Measurements from ENCODE around the gene RGS16. TPM values are rescaled to one million over a fixed set of nuclear protein-coding genes. Genes with fewer than 3 reads are reported as not detected.
A peak's percentile ranks its signal among the peaks of the same experiment; 100 is the strongest.
"Not testable (repeated sequence)": the region's sequence is repeated elsewhere in the genome, so short reads cannot be mapped to it uniquely, and the experiment has no call there.

Gene RGS16
- total RNA-seq (2014; rRNA removed; shearing (Covaris generic)), result 25.1 and 27.4 TPM in 2 replicates
- polyA plus RNA-seq (2014; cell fraction: nucleus; rRNA removed), result 31.2 and 37.1 TPM in 2 replicates

- DNase-seq (ENCODE audit: extremely low read depth, low read depth), result peak; percentile 95
Observed at GRCh38 chr1:182604175-182605164, at the start of gene RGS16. Gene RGS16, minus strand, starts transcription at chr1:182604389. Its CDS starts 130 bp downstream, at chr1:182604259.

GRCh38 chr1:182653986-182654385, 49.8 kb upstream of the RGS16 start:
- DNase-seq (ENCODE audit: extremely low read depth, low read depth), result no peak

GRCh38 chr1:182652933-182653332, 48.7 kb upstream of the RGS16 start:
- no peak for DNase-seq (ENCODE audit: extremely low read depth, low read depth)

- no peak for DNase-seq (ENCODE audit: extremely low read depth, low read depth)
Observed at GRCh38 chr1:182651339-182651724, 47.1 kb upstream of the RGS16 start.

GRCh38 chr1:182650678-182651338, 46.6 kb upstream of the RGS16 start:
- DNase-seq (ENCODE audit: extremely low read depth, low read depth), result no peak

- DNase-seq (ENCODE audit: extremely low read depth, low read depth), result no peak
Observed at GRCh38 chr1:182649041-182649440, 44.9 kb upstream of the RGS16 start.

GRCh38 chr1:182646739-182647138, 42.5 kb upstream of the RGS16 start:
- no peak for DNase-seq (ENCODE audit: extremely low read depth, low read depth)

GRCh38 chr1:182644886-182645285, 40.7 kb upstream of the RGS16 start:
- DNase-seq (ENCODE audit: extremely low read depth, low read depth), result no peak

- DNase-seq (ENCODE audit: extremely low read depth, low read depth), result no peak
Observed at GRCh38 chr1:182643699-182644098, 39.5 kb upstream of the RGS16 start.

- no peak for DNase-seq (ENCODE audit: extremely low read depth, low read depth)
Observed at GRCh38 chr1:182642461-182642860, 38.3 kb upstream of the RGS16 start.

GRCh38 chr1:182641561-182641960, 37.4 kb upstream of the RGS16 start:
- no peak for DNase-seq (ENCODE audit: extremely low read depth, low read depth)

- DNase-seq (ENCODE audit: extremely low read depth, low read depth), result no peak
Observed at GRCh38 chr1:182639330-182639729, 35.1 kb upstream of the RGS16 start.

GRCh38 chr1:182637769-182638168, 33.6 kb upstream of the RGS16 start:
- DNase-seq (ENCODE audit: extremely low read depth, low read depth), result no peak

GRCh38 chr1:182635871-182636270, 31.7 kb upstream of the RGS16 start:
- DNase-seq (ENCODE audit: extremely low read depth, low read depth), result no peak

GRCh38 chr1:182634306-182635072, 30.3 kb upstream of the RGS16 start:
- DNase-seq (ENCODE audit: extremely low read depth, low read depth), result no peak

GRCh38 chr1:182633657-182634281, 29.6 kb upstream of the RGS16 start:
- DNase-seq (ENCODE audit: extremely low read depth, low read depth), result no peak

GRCh38 chr1:182633031-182633430, 28.8 kb upstream of the RGS16 start:
- DNase-seq (ENCODE audit: extremely low read depth, low read depth), result no peak

GRCh38 chr1:182632441-182632857, 28.3 kb upstream of the RGS16 start:
- DNase-seq (ENCODE audit: extremely low read depth, low read depth), result not testable (repeated sequence)

- DNase-seq (ENCODE audit: extremely low read depth, low read depth), result no peak
Observed at GRCh38 chr1:182631954-182632353, 27.8 kb upstream of the RGS16 start.

- DNase-seq (ENCODE audit: extremely low read depth, low read depth), result no peak
Observed at GRCh38 chr1:182631053-182631677, 27.0 kb upstream of the RGS16 start.
